ENCODE results near the gene STIM1.

STIM1 gene

DNA sequence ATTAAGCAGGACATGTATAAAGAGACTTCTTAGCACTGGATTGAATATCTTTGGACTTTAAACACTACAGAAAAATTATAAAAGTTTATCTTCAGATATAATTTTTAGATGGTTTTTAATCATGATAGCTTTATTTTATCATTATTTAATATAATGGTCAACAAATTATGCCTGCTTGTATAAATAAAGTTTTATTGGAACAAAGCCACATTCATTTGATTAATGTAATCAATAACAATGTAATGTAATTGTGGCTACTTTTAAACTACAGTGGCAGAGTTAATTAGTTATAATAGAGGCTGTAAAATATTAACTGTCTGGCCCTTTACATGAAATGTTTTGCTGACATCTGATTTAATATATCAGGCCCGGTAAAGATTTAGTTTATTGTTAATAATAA lies 70.0 kb downstream of the STIM1 start:
- no peak for DNase-seq

DNA sequence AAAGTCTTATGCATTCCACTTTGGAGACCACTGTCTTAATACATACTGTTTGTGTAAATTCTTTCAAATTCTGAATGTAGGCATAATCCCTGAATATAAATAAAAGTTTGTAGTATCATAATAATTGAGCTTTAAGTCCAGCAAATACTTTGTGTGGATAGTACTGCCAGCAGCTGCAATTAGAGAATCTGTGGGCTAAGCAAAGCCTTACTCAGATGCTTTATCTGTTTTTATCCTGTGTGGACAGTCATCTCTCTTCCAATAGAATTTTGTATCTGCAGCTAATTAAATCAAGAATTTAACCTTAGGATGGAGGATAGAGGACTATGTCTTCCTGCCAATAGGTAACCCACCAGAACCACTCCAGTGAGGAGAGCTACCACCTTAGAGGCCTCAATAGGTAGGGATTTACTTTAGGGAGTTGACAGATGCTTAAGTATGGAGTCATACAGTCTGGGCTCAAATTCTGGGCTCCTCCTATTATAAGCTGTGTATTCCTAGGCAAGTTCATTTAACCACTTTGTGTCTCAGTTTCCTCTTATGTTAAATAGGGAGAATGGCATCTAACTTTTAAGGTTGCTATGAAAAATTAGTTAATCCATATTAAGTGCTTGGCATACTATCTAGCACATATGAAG lies 71.1 kb downstream of the STIM1 start:
- no peak for DNase-seq

DNA sequence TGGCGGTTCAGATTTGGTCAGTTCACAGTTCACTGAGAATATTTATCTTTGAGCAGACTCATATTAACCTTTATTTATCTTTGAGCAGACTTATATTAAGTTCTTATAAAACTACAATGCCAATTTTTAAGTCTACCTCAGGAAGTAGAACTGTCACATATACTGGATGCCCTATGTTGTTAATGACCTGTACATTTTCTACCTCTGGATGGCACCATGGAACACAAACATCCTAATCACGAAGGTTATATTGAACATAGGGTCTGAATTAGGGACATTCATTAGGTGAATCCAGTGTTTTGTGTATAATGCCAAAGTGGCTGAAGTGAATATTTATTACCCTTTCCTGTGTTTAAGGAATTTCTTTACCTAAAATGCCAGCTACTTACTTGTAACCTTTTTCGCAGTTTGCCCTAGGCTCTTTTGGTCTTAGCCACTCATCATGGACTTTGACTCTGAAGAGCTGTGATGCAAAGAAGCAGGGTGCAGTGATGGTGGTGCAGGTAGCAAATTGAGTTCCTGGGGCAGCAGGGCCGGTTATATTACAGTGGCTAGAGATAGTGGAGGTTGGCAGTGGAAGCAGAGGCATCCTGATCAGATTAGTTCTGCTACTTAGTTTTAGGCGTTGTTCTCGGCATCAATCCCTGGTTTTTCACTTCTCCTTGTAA lies 71.8 kb downstream of the STIM1 start:
- DNase-seq = no peak

DNA sequence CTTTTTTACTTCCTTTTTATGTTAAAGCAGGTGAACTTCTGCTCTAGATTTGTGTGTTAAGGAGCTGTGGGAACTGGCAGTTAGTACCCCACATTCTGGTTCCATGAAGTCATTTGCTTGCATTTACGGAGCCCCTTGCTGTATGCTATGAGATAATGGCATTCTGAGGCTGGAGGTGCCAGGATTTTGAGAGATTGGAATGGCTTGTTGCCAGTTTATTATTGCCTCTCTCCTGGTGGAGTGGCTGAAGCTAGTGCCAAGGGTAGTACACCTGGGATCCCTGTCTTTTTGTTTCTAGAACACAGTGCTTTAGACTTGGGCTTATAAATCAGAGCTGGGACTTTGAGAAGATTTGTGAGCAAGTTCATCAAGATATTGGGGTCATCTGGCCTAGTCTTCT lies 73.8 kb downstream of the STIM1 start:
- peak; percentile 75 for DNase-seq

DNA sequence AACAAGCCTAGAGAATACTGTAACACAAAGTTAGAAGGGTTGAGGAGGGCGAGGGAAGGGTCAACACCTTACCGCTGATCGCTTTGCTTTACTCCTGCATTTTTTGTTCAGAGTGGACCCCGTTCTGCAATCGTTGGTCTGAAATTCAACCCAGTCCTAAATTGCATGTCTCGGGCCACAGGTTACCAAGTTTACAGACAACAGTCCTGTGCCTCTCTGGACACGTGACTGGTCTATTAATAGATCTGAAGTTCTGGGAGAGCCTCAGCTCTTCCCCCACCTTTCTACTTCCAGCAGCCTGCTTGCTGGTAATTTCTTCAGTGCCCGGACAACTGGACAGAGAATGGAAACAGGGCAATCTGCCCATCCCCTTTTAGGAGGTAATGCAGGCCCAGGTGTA lies 74.2 kb downstream of the STIM1 start:
- DNase-seq = no peak

DNA sequence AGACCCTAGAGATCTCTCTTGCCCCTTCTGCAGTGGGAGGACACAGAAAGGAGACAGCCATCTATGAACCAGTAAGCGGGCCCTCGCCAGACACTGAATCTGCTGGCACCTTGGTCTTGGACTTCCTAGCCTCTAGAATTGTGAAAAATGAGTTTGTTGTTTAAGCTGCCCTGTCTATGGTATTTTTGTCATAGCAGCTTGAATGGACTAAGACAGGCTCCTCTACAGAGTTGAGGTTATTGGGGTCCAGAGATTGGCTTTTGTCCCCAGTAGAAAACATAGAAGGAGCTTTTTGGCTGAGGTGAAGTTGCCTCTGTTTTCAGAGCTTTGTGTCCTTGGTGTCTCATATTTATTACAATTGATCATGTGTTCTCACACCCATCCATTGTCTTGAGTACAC lies 77.2 kb downstream of the STIM1 start:
- no peak for DNase-seq

DNA sequence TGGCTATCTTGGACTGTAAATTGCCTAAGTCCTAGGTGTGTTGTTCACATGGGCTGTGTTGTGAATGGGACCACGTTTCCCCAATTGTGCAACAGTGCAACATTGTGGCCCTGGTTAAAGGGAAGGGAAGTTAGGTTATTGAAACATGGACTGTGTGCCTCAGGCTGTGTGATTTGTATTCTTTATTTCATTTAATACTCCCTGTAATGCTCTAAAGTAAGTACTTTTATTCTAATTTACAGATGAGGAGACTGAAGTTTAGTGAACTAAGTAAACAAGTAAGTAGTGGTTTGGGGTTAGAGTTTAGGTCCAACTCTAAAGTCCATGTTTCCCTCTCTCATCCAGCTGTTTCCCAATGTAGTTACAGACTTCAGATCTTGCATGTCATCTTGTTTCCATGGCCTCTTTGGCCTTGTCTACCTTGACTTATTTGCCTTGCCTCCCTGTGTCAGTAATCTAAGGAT lies 77.7 kb downstream of the STIM1 start:
- DNase-seq = no peak

DNA sequence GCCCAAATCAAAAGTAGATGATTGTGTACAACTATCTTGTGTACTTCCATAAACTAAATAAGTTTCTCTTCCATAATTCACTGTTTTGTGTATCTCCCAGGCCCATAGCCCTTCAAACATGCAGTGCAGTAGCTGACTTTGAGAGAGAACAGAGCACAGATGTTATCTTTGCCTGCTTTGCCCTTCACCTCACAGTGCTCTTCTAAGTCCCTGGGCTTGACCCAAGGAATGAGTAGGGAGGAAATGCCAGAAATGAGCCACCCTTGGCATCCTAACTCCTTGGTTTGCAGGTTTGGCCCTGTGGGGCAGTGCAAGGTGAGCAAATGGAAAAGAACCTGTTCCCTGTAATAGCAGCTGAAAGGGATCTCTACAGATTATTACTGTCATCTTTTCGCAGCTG lies 79.2 kb downstream of the STIM1 start:
- no peak for DNase-seq

DNA sequence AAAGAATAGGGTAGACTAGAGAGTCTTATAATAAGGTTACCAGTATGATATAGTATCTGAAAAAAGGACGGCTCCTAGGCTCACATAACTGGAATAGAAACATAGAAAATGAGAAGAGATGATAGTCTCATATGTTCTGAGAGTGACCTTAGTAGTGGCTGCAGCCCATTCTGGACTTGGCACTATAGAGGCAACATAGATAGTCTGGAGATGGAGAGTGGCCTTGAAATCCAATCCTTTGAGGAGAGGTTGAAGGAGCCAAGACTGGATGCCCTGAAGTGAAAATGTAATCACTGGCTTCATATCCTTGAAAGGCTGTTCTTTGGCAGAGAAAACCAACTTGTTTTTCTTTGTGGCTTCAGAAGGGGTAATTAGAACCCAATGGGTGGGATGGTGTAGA lies 81.1 kb downstream of the STIM1 start:
- no peak for DNase-seq

DNA sequence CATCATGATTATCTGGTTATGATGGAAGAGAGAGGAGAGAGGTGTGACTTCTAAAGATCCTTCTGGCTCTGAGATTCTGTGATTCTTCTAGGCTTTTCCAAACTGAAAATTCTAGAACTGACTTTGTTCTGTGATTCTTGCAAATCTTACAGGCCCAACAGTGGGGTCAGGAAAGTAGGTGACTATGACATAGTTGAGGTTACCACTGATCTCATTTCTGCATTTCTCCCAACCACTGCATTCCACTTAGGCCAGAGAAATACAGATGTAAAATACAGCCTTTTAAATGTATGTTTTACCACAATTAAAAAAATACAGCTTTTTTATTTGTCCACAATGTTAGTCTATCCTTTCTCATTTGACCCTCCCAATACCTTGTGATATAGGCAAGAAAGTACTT lies 83.7 kb downstream of the STIM1 start:
- no peak for DNase-seq

DNA sequence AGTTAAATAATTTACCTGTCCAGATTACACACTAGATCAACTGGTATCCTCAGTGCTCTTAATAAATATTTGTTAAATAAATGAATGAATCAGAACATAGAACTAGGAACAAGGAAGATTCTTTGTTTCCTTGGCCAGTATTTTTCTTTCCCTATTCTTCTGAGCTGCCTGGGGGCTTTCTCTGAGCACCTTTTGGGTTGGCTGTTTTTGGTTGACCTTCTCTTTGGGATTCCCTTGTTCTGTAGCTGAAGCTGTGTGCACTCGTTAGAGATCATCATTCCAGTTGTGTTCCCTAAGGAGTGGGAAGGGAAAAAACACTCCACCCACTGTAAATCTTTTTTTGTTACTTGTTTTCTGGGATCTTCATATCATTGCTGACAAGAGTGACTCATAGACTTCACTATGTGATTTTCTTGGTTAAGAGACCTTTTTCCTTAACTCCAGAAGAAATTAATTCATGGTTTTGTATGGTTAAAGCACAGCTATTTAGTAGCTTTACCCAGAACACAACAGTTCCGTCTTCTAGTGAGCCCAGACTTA lies 84.3 kb downstream of the STIM1 start:
- DNase-seq = no peak

DNA sequence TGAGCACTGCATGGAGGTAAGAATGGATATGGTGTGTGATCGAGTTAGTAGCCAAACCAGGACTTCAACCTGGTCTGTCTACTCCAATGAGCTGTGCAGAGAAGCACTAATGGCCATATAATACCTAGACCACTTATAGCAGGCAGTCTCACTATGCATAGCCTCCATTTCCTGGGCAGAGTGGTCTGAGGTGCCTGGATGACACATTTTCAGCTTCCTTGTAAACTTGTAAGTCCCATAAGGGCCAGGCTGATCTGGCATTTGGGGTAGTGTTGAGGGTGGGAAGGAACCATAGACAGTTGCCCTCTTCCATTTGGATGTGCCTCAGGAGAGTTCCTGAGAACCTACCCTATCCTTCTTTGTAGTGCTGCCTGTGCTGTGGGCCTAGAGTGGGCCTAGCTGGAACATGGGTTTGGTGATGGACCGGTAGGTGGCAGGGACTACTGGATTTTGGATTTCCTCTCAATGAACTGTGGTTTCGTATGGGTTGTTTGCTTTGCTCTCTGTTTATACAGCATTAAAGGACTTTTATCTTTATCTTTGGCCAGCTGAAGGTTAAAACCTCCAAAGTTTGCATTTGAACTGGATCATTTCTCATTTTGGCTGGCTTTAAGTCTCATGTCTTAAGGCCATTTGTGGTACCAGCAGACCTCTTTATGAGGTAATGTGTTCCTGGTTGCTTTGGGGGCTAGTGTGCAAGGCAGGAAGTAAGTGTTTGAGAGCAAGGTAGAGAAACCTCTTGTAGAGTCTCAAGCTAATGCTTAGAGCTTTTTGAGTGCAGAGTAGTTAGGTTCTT lies 86.9 kb downstream of the STIM1 start:
- no peak for DNase-seq

DNA sequence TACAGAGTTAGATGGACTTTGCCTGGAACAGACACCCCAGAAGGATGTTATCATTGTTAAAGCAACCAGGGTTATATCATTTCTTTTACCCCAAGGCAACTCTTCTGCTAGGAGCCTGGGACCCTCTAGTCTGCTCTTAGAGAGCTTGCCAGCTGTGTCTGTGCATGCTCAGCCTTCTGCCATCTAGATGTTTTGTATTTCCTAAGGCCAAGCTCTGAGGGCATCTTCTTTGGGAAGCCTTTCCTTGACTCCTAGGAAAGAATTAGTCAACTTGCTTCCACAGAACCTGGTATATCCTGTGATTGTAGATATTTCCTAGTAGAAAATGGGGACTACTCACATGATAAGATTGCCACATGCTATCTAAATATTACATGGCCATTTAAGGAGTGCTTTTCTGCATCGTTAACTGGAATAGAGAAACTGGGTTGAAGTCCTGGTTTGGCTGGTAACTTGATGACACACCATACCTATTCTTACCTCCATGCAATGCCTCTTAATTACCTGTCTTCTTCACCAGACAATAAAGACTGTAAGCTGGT lies 87.6 kb downstream of the STIM1 start:
- no peak for DNase-seq

DNA sequence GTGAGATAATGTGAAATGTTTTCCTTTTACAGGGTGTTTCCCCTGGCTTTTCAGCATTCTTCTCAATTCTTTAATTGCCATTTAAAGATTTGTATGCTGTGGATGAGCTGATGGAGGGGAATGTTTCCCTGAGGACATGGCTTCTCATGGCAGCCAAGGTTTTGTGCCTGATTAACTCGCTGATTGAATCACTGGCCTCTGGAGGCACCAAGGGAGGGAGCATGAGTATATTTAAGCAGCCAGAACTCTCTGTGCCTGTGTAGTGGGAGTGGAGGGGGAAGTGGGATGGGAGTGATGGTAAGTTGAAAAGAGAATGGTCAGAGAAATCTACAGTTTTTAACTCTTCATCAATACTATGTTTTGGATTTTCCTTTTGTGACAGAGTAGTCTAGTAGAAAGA lies 88.7 kb downstream of the STIM1 start:
- no peak for DNase-seq

DNA sequence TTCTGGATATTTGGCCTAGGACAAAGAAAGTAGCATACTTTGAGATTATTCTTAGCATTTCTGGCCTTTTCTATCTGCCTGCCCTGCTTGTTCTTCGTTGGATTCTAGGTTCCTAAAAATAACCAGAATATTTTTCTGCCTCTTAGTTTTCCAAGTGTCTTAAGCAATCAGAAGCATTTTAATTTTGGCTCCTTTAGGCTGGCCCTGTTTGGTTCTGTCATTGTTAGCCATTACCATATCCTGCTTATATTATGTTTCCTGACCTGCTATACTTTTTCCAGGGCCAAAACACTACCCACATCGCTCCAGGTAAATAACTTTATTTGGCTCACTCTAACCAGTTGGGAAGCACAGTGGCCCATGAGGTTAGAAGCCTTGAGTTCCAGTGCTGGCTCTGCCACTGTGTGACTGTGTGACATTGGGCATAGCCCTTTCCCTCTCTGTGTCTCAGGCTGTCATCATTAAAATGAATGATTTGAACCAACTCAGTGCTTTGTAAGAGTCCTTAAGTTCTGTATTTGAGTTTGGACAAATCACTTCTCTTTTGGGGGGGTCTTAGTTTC lies 91.1 kb downstream of the STIM1 start:
- no peak for DNase-seq

DNA sequence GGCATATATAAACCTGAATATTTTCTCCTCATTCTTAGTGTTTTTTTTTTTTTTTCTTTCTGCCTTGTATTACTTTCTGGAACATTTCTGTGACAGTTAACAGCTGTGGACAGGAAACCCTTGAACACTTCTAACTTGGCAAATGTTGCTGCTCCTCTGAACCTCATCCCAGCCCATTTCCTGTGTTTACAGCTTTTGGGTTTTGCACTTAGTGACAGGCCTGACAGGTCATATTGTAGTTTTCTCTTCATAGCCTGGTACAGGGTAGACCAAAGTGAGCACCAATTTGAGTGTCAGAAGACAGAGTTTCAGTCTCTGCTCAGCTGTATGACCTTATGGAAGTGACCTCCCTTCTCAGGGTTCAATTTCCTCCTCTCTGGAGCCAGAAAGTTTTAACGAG lies 91.6 kb downstream of the STIM1 start:
- no peak for DNase-seq

DNA sequence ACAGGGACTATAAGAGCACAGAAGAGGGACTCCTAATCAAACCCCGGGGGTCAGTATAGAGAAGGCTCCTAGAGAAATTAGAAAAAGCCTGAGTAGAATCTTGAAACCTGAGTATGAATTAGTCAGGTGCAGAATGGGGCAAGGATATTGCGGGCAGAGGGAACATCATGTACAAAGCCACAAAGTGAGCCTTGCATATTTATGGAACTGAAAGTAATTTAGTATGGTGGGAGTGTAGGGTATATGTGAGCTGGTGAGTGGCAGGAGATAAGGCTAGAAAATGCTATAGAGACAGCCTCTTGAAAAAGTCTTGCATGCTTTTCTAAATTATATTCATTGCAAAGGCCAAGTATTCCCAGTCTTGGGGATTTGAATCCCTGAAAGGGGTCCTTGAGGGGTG lies 93.7 kb downstream of the STIM1 start:
- no peak for DNase-seq

DNA sequence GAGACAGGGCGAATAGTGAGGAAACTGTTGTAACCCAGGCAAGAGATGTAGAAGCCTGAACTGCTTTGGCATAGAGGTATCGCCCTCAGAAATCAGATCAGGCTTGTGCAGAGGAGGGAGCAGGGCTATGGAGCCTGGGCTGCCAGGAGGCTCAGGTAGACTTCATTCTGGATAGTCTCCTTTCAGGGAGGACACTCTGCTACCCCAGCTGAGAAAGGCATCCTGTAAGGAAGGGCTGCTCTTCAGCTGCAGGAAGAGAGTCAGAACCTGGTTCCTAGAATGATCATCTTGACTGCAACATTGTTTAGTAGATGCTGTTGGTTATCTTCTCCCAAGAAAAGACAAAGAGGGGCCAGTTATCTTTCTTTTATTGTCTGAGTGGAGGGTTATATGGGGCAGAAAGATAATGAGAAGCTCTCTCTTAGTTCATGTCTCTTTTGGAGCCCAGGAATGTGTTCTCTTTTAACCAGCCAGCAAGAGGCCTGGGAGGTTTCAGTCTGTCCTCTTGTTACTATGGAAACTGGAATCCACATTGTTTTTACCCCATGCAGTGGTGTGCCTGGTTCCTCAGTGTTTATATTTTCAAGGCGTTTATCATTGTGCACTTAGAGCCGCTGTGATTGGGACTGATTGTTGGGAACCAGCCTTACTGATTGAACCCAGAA lies 95.7 kb downstream of the STIM1 start:
- DNase-seq = no peak

DNA sequence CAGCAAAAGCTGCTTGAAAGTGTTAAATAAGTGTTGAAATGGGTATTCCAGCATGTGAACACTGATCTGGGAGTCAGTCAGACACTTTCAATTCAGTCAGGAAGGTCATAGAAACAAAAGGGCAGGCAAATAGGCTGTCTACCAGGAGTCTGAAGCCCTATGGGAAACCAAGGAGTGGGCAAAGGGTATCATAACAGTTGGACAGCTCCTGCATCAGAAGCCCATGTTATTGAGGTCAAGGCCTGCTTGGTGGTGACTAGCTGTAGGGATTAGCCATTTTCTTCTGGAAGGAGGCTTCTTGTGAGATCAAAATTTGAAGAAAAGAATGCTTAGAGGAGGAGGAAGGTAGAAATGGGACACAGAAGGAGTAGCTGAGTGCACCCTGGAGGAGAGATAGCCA lies 97.3 kb downstream of the STIM1 start:
- no peak for DNase-seq

DNA sequence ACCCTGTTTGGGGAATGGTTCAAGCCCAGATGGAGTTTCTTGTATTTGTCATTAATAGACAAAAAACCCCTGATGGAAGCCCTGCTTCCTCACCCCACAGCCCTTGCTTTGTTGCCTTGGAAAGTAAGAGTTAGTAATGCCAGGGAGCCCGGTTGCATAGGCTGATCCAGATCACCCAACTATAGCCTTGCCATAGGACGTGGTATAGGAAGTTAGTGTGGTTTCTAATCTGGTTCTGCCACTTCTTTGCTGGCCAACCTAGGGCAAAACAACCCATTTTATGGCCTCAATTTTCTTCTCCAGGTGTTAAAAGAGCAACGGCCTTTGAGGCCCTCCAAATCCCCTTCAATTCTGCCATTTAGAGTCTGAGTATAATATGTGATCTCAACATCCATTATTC lies 97.9 kb downstream of the STIM1 start:
- no peak for DNase-seq

DNA sequence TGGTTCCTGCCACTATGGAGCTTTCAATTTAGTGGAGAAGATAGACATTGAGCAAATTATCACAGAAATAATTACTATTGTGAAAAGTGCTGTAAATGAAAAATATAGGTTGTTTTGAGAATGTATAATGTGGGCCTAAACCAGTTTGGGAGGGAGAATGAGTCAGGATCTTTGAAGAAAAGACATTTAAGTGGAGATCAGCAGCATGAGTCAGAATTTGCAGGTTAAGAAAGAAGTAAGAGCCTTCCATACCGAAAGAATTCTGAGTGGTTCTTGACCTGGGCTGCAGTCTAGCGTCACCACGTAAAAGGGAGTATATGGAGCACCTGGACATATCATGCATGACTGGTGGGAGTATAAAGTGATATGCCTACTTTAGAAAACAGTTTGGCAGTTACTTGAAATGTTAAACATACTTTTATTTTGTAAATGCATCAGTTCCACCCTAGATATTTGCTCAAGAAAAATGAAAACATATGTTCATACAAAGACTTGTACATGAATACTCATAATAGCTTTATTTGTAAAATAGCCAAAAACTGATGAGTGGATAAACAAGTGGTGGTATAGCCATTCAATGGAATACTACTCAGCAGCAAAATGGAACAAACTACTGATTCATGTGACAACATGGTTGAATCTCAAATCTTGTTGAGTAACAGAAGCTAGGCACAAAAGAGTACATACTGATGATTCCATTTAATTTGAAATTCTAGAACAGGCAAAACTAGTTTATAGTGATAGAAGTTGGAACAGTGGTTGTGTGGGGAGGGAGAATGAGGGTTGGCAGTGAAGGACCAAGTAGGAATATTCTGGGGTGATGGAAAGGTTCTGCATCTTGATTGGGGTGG lies 99.2 kb downstream of the STIM1 start:
- no peak for DNase-seq

DNA sequence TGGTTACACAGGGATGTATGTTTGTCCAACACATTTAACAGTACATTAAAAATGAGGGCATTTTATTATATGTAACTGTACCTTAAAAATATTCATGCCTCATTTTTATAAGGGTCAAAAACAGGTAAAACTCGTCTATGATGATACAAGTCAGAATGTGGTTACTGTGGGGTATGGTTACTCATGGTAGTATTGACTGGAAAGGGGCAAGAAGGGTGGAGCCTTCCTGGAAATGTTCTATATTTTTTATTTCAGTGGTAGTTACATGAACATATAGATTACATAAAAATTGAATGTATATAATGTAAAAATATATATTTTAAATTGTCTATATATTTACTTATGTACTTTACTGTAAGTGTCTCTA lies 99.8 kb downstream of the STIM1 start:
- DNase-seq = no peak
